T-helper 2 cell treated with Interferon-gamma antibody and Interleukin-4, amounts not matched to agents 5 μg/mL and 100 μg/mL, for 36 hours (primary cell): ENCODE measurements around the gene SPRN.

Experiments used
- DNase-seq: peaks from one replicate; pipeline ENCODE4 v3.0.0; 2021; ENCODE audit warnings: low spot score
- H3K27ac Mint-ChIP-seq: one replicate; pipeline ENCODE4 v1.8.0; 2021; ENCODE audit warnings: mild to moderate bottlenecking, mixed read lengths
- H3K27me3 Mint-ChIP-seq: one replicate; pipeline ENCODE4 v1.8.0; 2021; ENCODE audit warnings: low read depth, mixed read lengths
- H3K36me3 Mint-ChIP-seq: one replicate; pipeline ENCODE4 v1.8.0; 2021; ENCODE audit warnings: low read depth, mixed read lengths
- H3K4me1 Mint-ChIP-seq: one replicate; pipeline ENCODE4 v1.8.0; 2021; ENCODE audit warnings: low read depth, mixed read lengths
- H3K4me3 Mint-ChIP-seq: one replicate; pipeline ENCODE4 v1.8.0; 2022; ENCODE audit warnings: mild to moderate bottlenecking, moderate library complexity, mixed read lengths
- H3K9me3 Mint-ChIP-seq: one replicate; pipeline ENCODE4 v1.8.0; 2021; ENCODE audit warnings: mixed read lengths

SPRN gene

GRCh38 chr10:133460208-133460769, 35.9 kb upstream of the SPRN start:
- Mint-ChIP-seq H3K36me3 (no peaks in the 10 kb centered on the region), H3K27me3 (no peaks in the 10 kb centered on the region), H3K4me1 (no peaks in the 10 kb centered on the region), H3K4me3 (no peak overlapping the region), H3K27ac (no peak overlapping the region), H3K9me3 (no peaks in the 10 kb centered on the region)
- no peak for DNase-seq

- Mint-ChIP-seq H3K36me3 (no peaks in the 10 kb centered on the region), H3K4me1 (no peaks in the 10 kb centered on the region), H3K27me3 (no peaks in the 10 kb centered on the region), H3K9me3 (no peaks in the 10 kb centered on the region), H3K27ac (no peak overlapping the region), H3K4me3 (no peak overlapping the region)
- DNase-seq, result peak; percentile 3
These were observed 35.2 kb upstream of the SPRN start for GRCh38 chr10:133459454-133460207.

- Mint-ChIP-seq H3K36me3 (no peaks in the 10 kb centered on the region), H3K4me1 (no peaks in the 10 kb centered on the region), H3K4me3 (no peak overlapping the region), H3K27me3 (no peaks in the 10 kb centered on the region), H3K27ac (no peak overlapping the region), H3K9me3 (no peaks in the 10 kb centered on the region)
- DNase-seq, result peak; percentile 2
These were observed 34.5 kb upstream of the SPRN start for GRCh38 chr10:133458710-133459453.

- H3K4me1 Mint-ChIP-seq, result no peaks in the 10 kb centered on the region
- H3K9me3 Mint-ChIP-seq, result no peaks in the 10 kb centered on the region
- DNase-seq, result peak; percentile 1
- H3K36me3 Mint-ChIP-seq, result no peaks in the 10 kb centered on the region
- H3K4me3 Mint-ChIP-seq, result no peak overlapping the region
- no peaks in the 10 kb centered on the region for H3K27me3 Mint-ChIP-seq
- H3K27ac Mint-ChIP-seq, result no peak overlapping the region
These were observed 33.7 kb upstream of the SPRN start for GRCh38 chr10:133458021-133458709.

- no peaks in the 10 kb centered on the region for H3K36me3 Mint-ChIP-seq
- H3K27ac Mint-ChIP-seq, result no peak overlapping the region
- peak; percentile 1 for DNase-seq
- H3K4me1 Mint-ChIP-seq, result no peaks in the 10 kb centered on the region
- H3K4me3 Mint-ChIP-seq, result no peak overlapping the region
- no peaks in the 10 kb centered on the region for H3K27me3 Mint-ChIP-seq
- no peaks in the 10 kb centered on the region for H3K9me3 Mint-ChIP-seq
These were observed 32.8 kb upstream of the SPRN start for GRCh38 chr10:133457100-133457841.

- Mint-ChIP-seq H3K36me3 (no peaks in the 10 kb centered on the region), H3K4me1 (no peaks in the 10 kb centered on the region), H3K4me3 (no peak overlapping the region), H3K9me3 (no peaks in the 10 kb centered on the region), H3K27me3 (no peaks in the 10 kb centered on the region), H3K27ac (no peak overlapping the region)
- peak; percentile 1 for DNase-seq
These were observed 31.9 kb upstream of the SPRN start for GRCh38 chr10:133456041-133456951.

- H3K4me3 Mint-ChIP-seq, result no peak overlapping the region
- H3K4me1 Mint-ChIP-seq, result no peaks in the 10 kb centered on the region
- H3K36me3 Mint-ChIP-seq, result no peaks in the 10 kb centered on the region
- DNase-seq, result no peak
- no peaks in the 10 kb centered on the region for H3K9me3 Mint-ChIP-seq
- peaks cover 2% of the 10 kb centered on the region for H3K27me3 Mint-ChIP-seq
- no peak overlapping the region for H3K27ac Mint-ChIP-seq
These were observed 31.2 kb upstream of the SPRN start for GRCh38 chr10:133455611-133456031.

- DNase-seq, result no peak
- Mint-ChIP-seq H3K27me3 (peaks cover 2% of the 10 kb centered on the region), H3K4me1 (no peaks in the 10 kb centered on the region), H3K36me3 (no peaks in the 10 kb centered on the region), H3K27ac (no peak overlapping the region), H3K4me3 (no peak overlapping the region), H3K9me3 (no peaks in the 10 kb centered on the region)
These were observed 30.8 kb upstream of the SPRN start for GRCh38 chr10:133455196-133455595.

- Mint-ChIP-seq H3K27ac (no peak overlapping the region), H3K36me3 (no peaks in the 10 kb centered on the region), H3K27me3 (peaks cover 2% of the 10 kb centered on the region), H3K4me3 (no peak overlapping the region), H3K9me3 (peaks cover 2% of the 10 kb centered on the region), H3K4me1 (no peaks in the 10 kb centered on the region)
- DNase-seq, result no peak
These were observed 29.9 kb upstream of the SPRN start for GRCh38 chr10:133454204-133454893.

- no peak for DNase-seq
- Mint-ChIP-seq H3K27me3 (peaks cover 2% of the 10 kb centered on the region), H3K9me3 (peaks cover 9% of the 10 kb centered on the region), H3K36me3 (no peaks in the 10 kb centered on the region), H3K4me1 (no peaks in the 10 kb centered on the region), H3K4me3 (no peak within 1 kb of the TSS), H3K27ac (no peak within 1 kb of the TSS)
These were observed 29.2 kb upstream of the SPRN start, which contains the start of gene SCART1 for GRCh38 chr10:133453516-133454203. Gene SCART1 (plus strand): TSS chr10:133453945. CDS start chr10:133453998, 53 bp downstream.

GRCh38 chr10:133452453-133452852, 28.0 kb upstream of the SPRN start:
- no peak overlapping the region for H3K27ac Mint-ChIP-seq
- H3K4me3 Mint-ChIP-seq, result no peak overlapping the region
- DNase-seq, result no peak
- H3K36me3 Mint-ChIP-seq, result no peaks in the 10 kb centered on the region
- H3K9me3 Mint-ChIP-seq, result peaks cover 21% of the 10 kb centered on the region
- H3K27me3 Mint-ChIP-seq, result peaks cover 2% of the 10 kb centered on the region
- no peaks in the 10 kb centered on the region for H3K4me1 Mint-ChIP-seq

GRCh38 chr10:133451346-133451745, 26.9 kb upstream of the SPRN start:
- Mint-ChIP-seq H3K4me3 (no peak overlapping the region), H3K27ac (no peak overlapping the region), H3K36me3 (no peaks in the 10 kb centered on the region), H3K9me3 (peaks cover 31% of the 10 kb centered on the region), H3K4me1 (no peaks in the 10 kb centered on the region), H3K27me3 (peaks cover 2% of the 10 kb centered on the region)
- DNase-seq, result no peak
